Activated CD8-positive, alpha-beta T cell treated with anti-CD3 and anti-CD28 coated beads for 36 hours (primary cell): ENCODE results near the gene PCAT7. TPM values are rescaled to one million over a fixed set of nuclear protein-coding genes. Genes with fewer than 3 reads are reported as not detected.

Source experiments
- ATAC-seq: fragments of 200-7000 bp; cut with Tn5 transposase; one replicate; pipeline ENCODE4 v1.10.0; 2021; ENCODE audit warnings: mild to moderate bottlenecking, moderate library complexity
- CTCF ChIA-PET: fragments of 350-600 bp; sonication (Branson Sonifier 250); formaldehyde crosslinking; loops from one replicate; lab custom pipeline; 2021; ENCODE audit warnings: antibody characterized with exemption; lab: Charles Lee
- POLR2A ChIA-PET: fragments of 350-600 bp; sonication (Branson Sonifier 250); formaldehyde crosslinking; loops from one replicate; lab custom pipeline; 2021; ENCODE audit warnings: antibody characterized with exemption; lab: Charles Lee
- DNase-seq: peaks from one replicate; pipeline ENCODE4 v3.0.0-alpha.2; 2020
- H3K27ac Mint-ChIP-seq: one replicate; pipeline ENCODE4 v1.8.0; 2021; ENCODE audit warnings: mild to moderate bottlenecking, mixed read lengths
- H3K27me3 Mint-ChIP-seq: one replicate; pipeline ENCODE4 v1.8.0; 2021; ENCODE audit warnings: mixed read lengths
- H3K36me3 Mint-ChIP-seq: one replicate; pipeline ENCODE4 v1.8.0; 2021; ENCODE audit warnings: low read depth, mixed read lengths
- H3K4me1 Mint-ChIP-seq: one replicate; pipeline ENCODE4 v1.8.0; 2021; ENCODE audit warnings: low read depth, mixed read lengths
- H3K4me3 Mint-ChIP-seq: one replicate; pipeline ENCODE4 v1.8.0; 2021; ENCODE audit warnings: mild to moderate bottlenecking, moderate library complexity, mixed read lengths
- H3K9me3 Mint-ChIP-seq: one replicate; pipeline ENCODE4 v1.8.0; 2021; ENCODE audit warnings: mixed read lengths
- CTCF ChIP-seq: fragments of 200-600 bp; IDR thresholded peaks from one replicate; pipeline ENCODE4 v1.8.0; 2022; ENCODE audit warnings: antibody characterized with exemption, mild to moderate bottlenecking
- intact Hi-C: fragments of 100-400 bp; cut with micrococcal nuclease; formaldehyde crosslinking; loops from one replicate; pipeline ENCODE4 v1.10.0; 2022
- total RNA-seq, 2 experiments: library from RNA; stranded (reverse); gene quantifications; one replicate each; pipeline ENCODE4 v1.2.3, GENCODE V29; 2021

Gene PCAT7
- total RNA-seq, 2 experiments from 2014 or later = not detected

- Mint-ChIP-seq H3K4me1 (no peaks in the 10 kb centered on the region), H3K9me3 (no peaks in the 10 kb centered on the region), H3K4me3 (no peak overlapping the region), H3K36me3 (no peaks in the 10 kb centered on the region), H3K27ac (no peak overlapping the region), H3K27me3 (peaks cover 7% of the 10 kb centered on the region)
- intact Hi-C loops = no loop called here
- CTCF ChIA-PET = interaction anchor here (1.1 kb wide), 1 partner anchor 34 kb away, joined by 4 read pairs; no protein-coding TSS in a partner anchor
- no peak for DNase-seq
- ATAC-seq = no peak
- POLR2A ChIA-PET = no interaction called here
- TF ChIP-seq CTCF = no peak
Observed at GRCh38 chr9:94568972-94569712, 14.3 kb downstream of the PCAT7 start.

GRCh38 chr9:94576131-94576530 is 21.2 kb downstream of the PCAT7 start:
- intact Hi-C loops = no loop called here
- H3K4me3 Mint-ChIP-seq = no peak overlapping the region
- H3K27ac Mint-ChIP-seq = no peak overlapping the region
- POLR2A ChIA-PET = no interaction called here
- DNase-seq (no peak), ATAC-seq (no peak)
- H3K4me1 Mint-ChIP-seq = no peaks in the 10 kb centered on the region
- H3K36me3 Mint-ChIP-seq = no peaks in the 10 kb centered on the region
- CTCF ChIA-PET = no interaction called here
- H3K27me3 Mint-ChIP-seq = peaks cover 7% of the 10 kb centered on the region
- no peaks in the 10 kb centered on the region for H3K9me3 Mint-ChIP-seq
- no peak for TF ChIP-seq CTCF

- ChIA-PET POLR2A (no interaction called here), CTCF (no interaction called here)
- Mint-ChIP-seq H3K4me1 (no peaks in the 10 kb centered on the region), H3K27me3 (peaks cover 7% of the 10 kb centered on the region), H3K36me3 (no peaks in the 10 kb centered on the region), H3K4me3 (no peak overlapping the region), H3K27ac (no peak overlapping the region), H3K9me3 (no peaks in the 10 kb centered on the region)
- ATAC-seq (no peak), DNase-seq (no peak)
- TF ChIP-seq CTCF = no peak
- intact Hi-C loops = no loop called here
Observed at GRCh38 chr9:94577036-94577435, 22.2 kb downstream of the PCAT7 start.

GRCh38 chr9:94577571-94577970 is 22.7 kb downstream of the PCAT7 start:
- no peaks in the 10 kb centered on the region for H3K36me3 Mint-ChIP-seq
- intact Hi-C loops = no loop called here
- ChIA-PET POLR2A (no interaction called here), CTCF (no interaction called here)
- no peak for ATAC-seq
- H3K27ac Mint-ChIP-seq = no peak overlapping the region
- H3K4me3 Mint-ChIP-seq = no peak overlapping the region
- no peaks in the 10 kb centered on the region for H3K9me3 Mint-ChIP-seq
- DNase-seq = no peak
- no peaks in the 10 kb centered on the region for H3K4me1 Mint-ChIP-seq
- no peak for TF ChIP-seq CTCF
- peaks cover 3% of the 10 kb centered on the region for H3K27me3 Mint-ChIP-seq

- intact Hi-C loops = no loop called here
- no peaks in the 10 kb centered on the region for H3K9me3 Mint-ChIP-seq
- DNase-seq = no peak
- H3K4me3 Mint-ChIP-seq = no peak overlapping the region
- no peak overlapping the region for H3K27ac Mint-ChIP-seq
- peaks cover 20% of the 10 kb centered on the region for H3K4me1 Mint-ChIP-seq
- no peaks in the 10 kb centered on the region for H3K36me3 Mint-ChIP-seq
- no peak for TF ChIP-seq CTCF
- ChIA-PET POLR2A (no interaction called here), CTCF (interaction anchor here (0.6 to 1.2 kb wide), 2 partner anchors 22 to 1238 kb away, joined by 3 to 4 read pairs; no protein-coding TSS in a partner anchor)
- peaks cover 2% of the 10 kb centered on the region for H3K27me3 Mint-ChIP-seq
- ATAC-seq = no peak
Observed at GRCh38 chr9:94581728-94582127, 26.8 kb downstream of the PCAT7 start.
